ENCODE measurements around the gene ADRA2B.
"Not testable (repeated sequence)": the region's sequence is repeated elsewhere in the genome, so short reads cannot be mapped to it uniquely, and the experiment has no call there.

The ADRA2B gene

GRCh38 chr2:96089356-96090195, 26.8 kb downstream of the ADRA2B start:
- DNase-seq (ENCODE audit: low read depth, low spot score) = no peak

DNA sequence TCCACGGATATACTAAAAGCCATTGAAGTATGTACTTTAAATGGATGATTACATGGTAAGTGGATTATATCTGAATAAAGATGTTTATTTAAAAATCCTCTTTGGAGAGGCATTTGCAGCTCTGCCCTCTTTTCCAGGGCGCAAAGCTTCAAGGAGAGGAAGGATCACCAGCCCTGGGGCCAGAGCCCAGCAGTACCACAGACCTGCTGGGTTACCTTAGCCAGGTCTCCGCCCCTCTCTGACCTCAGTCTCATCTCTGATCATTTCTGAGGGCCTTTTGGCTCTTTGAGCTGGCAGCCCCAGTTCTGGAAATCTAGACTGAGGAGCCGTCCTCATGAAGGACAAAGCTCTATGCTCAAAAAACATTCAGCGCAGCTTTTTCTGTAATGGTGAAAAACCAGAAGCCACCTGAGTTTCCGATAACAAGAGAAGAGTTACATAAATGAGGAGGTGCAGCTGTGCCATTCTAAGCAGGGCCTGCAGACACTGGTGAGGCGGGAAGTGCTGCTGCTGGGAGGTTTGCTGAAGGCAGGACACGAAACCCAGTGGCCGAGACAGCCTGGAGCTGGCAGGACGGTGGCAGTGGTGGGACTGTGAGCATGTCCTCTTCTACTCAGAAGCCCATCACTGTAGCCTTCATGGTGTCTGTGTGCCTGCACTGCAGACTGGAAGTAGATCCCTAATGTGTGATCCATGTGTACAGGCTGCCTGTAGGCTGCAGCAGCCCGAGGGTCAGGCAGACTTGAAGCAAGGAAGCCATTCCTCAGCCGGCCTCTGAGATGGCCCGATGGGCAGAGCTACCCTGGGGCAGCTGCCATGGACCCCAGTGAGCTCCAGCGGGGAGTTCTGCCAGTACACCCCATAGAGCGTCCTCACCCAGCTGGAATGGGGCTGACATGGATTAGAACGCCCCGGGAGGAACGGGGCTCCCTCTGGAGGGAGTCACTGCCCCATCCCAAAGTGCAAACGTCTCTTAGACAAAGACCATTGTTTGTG, 27.7 kb downstream of the ADRA2B start:
- no peak for DNase-seq (ENCODE audit: low read depth, low spot score)

- DNase-seq (ENCODE audit: low read depth, low spot score) = no peak
Observed at GRCh38 chr2:96087130-96087529, 29.2 kb downstream of the ADRA2B start.

GRCh38 chr2:96085541-96086355, 30.6 kb downstream of the ADRA2B start:
- DNase-seq (ENCODE audit: low read depth, low spot score) = no peak

DNA sequence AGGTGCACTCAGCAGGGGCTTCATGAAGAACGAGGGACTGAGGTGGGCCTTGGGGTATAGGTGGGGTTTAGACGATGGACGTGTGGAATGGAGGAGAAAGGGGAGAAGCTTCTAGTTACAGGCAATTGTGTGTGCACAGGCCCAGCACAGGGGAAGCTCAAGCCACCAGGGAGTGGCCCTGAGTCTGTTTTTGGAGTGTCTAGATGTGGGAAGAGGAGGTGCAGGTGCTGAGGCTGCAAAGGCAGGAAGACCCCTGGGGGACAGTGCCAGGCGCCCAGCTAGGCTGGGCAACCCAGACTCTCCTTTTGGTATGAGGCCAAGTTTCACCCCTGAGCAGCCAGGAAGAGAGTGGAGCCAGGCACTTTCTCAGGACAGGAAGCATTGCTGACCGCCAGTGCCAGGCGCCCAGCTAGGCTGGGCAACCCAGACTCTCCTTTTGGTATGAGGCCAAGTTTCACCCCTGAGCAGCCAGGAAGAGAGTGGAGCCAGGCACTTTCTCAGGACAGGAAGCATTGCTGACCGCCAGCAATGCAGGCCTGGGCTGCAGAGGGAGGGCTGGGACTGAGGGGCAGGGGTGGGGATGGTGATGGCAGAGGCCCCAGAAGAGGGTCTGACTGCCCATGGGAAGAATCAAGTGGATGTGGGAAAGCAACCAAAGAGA, 31.4 kb downstream of the ADRA2B start:
- DNase-seq (ENCODE audit: low read depth, low spot score) = not testable (repeated sequence)

- no peak for DNase-seq (ENCODE audit: low read depth, low spot score)
Observed at GRCh38 chr2:96083989-96084857, 32.1 kb downstream of the ADRA2B start.

GRCh38 chr2:96083064-96083939, 33.1 kb downstream of the ADRA2B start:
- DNase-seq (ENCODE audit: low read depth, low spot score) = no peak

DNA sequence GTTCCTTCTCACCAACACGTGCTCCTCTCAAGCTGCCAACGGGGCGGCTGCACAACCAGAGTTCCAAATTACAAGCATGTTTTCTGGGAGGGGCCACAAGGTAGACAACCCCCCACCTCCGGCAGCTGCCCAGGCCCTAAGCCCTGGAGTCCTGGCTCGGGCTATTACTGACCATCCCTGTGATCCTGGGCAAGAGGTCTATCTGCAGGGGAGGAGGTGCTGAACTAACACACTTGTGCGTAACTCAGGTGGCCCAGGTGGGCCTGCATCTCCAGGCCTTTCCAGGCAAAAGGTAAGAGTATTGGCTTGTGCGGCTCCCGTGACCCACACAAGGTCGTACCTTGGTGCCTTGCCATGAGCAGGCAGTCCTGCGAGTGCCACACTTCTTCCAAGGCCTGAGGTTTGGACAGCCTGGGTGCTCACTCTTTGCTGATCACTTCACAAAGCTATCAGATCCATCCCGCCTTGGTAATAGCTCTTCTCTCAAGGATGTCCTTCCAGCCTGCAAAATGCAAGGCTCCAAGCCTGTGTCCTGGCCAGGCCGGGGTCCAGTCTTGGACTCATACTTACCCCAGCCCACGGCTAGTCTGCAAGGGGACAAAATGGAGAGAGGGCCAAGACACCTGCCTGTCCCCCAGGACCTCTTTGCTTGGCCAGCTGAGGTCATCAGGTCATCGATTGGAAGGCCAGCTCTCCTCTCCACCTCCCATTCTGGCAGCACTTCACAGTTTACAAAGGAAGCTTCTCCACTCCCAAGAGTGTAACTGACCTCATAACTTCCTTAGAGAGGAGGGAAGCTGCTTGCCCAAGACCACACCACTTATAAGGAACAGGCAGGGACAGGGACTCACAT, 33.9 kb downstream of the ADRA2B start:
- no peak for DNase-seq (ENCODE audit: low read depth, low spot score)

DNA sequence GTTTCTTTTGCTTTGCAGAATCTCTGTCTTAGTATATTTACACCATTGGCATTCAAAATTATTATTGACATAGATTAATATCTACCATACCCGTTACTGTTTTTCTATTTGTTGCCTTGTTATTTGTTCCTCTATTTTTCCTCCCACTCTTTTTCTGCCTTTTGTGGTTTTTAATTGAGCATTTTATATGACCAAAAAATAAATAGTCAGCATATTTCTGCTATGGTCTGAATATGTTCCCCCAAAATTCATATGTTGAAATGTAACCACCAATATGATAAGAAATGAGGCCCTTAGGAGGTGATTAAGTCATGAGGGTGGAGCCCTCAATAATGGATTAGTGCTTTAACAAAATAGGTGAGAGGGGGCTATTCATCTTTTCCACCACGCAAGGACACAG, 35.3 kb downstream of the ADRA2B start:
- no peak for DNase-seq (ENCODE audit: low read depth, low spot score)

GRCh38 chr2:96075199-96075771, 41.1 kb downstream of the ADRA2B start:
- no peak for DNase-seq (ENCODE audit: low read depth, low spot score)

- DNase-seq (ENCODE audit: low read depth, low spot score) = no peak
Observed at GRCh38 chr2:96074156-96074555, 42.2 kb downstream of the ADRA2B start.

DNA sequence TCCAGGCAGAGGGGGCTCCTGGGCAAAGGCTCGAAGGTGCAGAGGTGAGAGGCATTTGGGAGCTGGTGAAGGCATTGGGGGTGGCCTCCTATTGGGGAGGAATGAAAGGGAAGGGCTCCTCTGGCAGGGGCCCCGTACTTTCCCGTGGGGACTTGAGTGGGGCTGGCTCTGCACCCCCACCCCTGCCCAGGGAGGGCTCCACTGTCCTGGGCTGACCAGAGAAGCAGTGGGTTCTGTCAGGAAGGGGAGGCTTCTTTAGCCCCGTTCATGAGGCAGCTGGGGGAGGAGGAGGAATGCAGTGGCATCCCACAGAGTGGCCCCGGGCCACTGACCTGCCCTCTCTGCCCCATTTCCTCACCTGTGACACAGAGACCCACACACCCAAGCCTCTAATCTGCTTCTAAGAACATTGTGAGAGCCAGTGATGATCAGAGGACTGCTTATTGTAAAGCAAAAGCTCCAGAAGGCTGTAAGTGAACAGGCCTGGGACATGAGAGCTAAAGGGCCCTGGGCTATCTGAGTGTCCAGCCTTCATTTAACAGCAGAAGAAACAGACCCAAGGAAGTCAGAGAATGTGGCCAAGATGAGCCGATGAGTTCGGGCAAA, 43.1 kb downstream of the ADRA2B start:
- DNase-seq (ENCODE audit: low read depth, low spot score) = no peak

- no peak for DNase-seq (ENCODE audit: low read depth, low spot score)
Observed at GRCh38 chr2:96072746-96073145, 43.6 kb downstream of the ADRA2B start.

DNA sequence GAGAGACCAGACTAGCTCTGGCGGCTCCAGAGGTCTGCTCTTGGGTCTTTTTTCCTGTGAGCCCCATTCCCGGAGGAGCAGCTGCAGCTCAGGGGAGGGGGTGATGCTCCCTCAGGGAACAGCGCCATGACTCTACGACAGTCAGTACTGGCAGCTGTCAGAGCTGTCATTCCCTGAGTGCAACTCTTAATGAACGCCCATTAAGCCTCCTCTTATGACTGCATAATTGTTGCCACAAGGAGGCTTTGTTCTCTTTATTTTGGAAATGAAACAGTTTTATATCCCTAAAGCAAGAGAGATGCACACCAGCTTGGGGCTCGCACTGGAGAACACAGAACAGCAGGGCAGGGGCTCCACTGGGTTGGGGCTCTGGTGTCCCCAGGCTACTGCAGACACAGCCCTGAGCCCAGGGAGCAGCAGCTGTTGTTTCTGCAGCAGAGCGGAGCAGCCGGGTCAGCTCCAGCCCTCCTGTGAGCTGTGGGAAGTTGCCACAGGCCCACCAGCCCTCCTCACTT, 44.3 kb downstream of the ADRA2B start:
- DNase-seq (ENCODE audit: low read depth, low spot score) = not testable (repeated sequence)

DNA sequence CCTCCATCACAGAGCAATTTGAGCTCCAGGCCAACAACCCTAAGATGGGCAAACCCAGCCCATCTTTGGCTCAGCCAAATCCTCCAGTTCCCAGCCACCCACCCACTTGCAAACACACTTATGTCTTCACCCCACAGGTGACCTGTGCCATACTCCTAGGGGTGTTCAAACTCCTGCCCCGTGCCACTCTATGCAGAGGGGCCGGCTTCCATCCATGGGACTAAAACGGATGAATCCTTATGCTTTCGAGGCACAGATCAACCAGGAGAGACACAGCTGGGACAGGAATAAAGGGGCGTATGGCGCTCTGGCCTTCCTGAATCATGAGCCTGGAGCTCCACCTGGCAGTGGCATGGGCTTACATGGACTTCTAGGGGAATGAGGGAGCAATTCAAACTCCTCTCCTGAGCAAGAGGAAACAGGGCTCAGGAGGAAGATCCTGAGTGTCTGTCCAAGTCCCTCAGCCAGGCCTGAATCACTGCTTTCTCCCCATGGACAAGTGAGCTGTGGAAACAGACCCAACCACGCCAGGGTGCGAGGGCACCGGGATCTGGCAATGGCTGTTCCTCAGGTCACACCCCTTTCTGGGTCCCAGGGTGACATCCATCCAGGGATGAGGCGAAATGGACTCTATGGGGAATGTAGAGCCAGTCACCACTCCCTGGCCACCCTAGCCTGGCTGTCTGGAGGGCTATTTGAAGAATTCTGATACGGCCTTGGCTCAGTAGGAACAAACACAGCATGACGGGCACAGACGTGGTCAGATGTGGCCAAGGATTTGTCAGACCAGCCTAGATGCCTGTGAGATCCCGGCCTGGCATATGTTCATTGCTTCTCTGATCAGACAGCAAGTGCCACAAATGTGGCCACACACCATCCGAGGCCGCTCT, 45.0 kb downstream of the ADRA2B start:
- DNase-seq (ENCODE audit: low read depth, low spot score) = not testable (repeated sequence)

DNA sequence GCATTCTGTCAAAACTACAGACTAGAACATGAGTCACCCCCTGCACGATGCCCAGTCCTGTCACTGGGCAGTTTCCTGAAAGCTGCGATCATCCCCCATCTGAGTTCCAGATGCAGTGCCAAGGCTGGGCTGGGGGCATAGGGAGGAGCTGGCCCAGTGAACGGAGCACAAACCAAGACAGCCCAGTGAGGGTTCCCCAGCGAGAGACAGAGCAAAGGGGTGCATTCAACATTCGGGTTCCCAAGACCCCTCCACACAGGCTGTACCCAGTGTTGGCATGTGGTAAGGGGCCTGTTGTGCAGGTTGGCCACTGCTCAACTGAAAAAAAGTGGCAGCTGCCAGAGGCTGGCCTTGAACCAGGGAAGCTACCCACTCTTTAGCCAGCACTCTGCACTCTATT, 46.0 kb downstream of the ADRA2B start:
- not testable (repeated sequence) for DNase-seq (ENCODE audit: low read depth, low spot score)
